GM12878 (cell line): ENCODE results near the gene KCNQ1. TPM values are rescaled to one million over a fixed set of nuclear protein-coding genes. Genes with fewer than 3 reads are reported as not detected.

Experiments used
- ATAC-seq: fragments of 200-7000 bp; cut with Tn5 transposase; 3 replicates; pipeline ENCODE4 v1.9.1; 2020; ENCODE audit warnings: mild to moderate bottlenecking, moderate library complexity
- BruUV-seq: library from RNA; stranded (reverse); fragments of 400-500 nt; replicated peaks from 2 replicates; lab custom pipeline; 2021; lab: Mats Ljungman, UMichigan
- CTCF ChIA-PET: fragments of 300-600 bp; sonication (Branson Sonifier 250); formaldehyde crosslinking; extraction: SDS; loops from one replicate; lab custom pipeline; 2021; ENCODE audit warnings: inconsistent platforms; lab: Yijun Ruan, JAX
- POLR2A ChIA-PET: fragments of 350-600 bp; formaldehyde crosslinking; extraction: SDS; loops from one replicate; lab custom pipeline; 2021; ENCODE audit warnings: inconsistent platforms; lab: Charles Lee
- RAD21 ChIA-PET: fragments of 300-600 bp; sonication (Branson Sonifier 250); formaldehyde crosslinking; loops from one replicate; lab custom pipeline; 2023; ENCODE audit warnings: antibody characterized with exemption; ENCODE audit not compliant: unreplicated experiment; lab: Charles Lee
- SMC1A ChIA-PET: fragments of 300-600 bp; sonication (Branson Sonifier 250); formaldehyde crosslinking; loops from one replicate; lab custom pipeline; 2023; ENCODE audit not compliant: unreplicated experiment, uncharacterized antibody; lab: Charles Lee
- DNase-seq: peaks from one replicate; pipeline ENCODE4 v3.0.0-alpha.2; 2011; ENCODE audit warnings: low read depth, low spot score
- FAIRE-seq: peaks from 3 replicates; lab custom pipeline; 2011; peaks lifted over from hg19 to GRCh38; lab: Jason Lieb, UNC
- H2AFZ ChIP-seq: 2 replicates; pipeline ENCODE4 v1.6.0; 2011; ENCODE audit warnings: low read depth, low read length, control low read depth; ENCODE audit not compliant: control insufficient read depth
- H3K27ac ChIP-seq: 2 replicates; pipeline ENCODE4 v1.5.1; 2011; ENCODE audit warnings: control low read depth; ENCODE audit not compliant: control insufficient read depth, insufficient read depth
- H3K27me3 ChIP-seq, 2 experiments: replicated peaks in 1 of 2; 2 replicates each; pipeline versions ENCODE4 v1.6.0 to v1.6.1; 2011; ENCODE audit warnings: low read length in 1 of 2; ENCODE audit not compliant: control insufficient read depth in 2 of 2, insufficient read depth in 2 of 2
- H3K36me3 ChIP-seq, 2 experiments: 2 replicates each; pipeline ENCODE4 v1.5.1; 2011; ENCODE audit warnings: low read length in 1 of 2; ENCODE audit not compliant: control insufficient read depth in 2 of 2, insufficient read depth in 2 of 2
- H3K4me1 ChIP-seq: 2 replicates; pipeline ENCODE4 v1.6.1; 2011; ENCODE audit warnings: mild to moderate bottlenecking, low read length, moderate library complexity, mixed read lengths; ENCODE audit not compliant: control insufficient read depth, insufficient read depth
- H3K4me2 ChIP-seq: 2 replicates; pipeline ENCODE4 v1.6.0; 2011; ENCODE audit warnings: control low read depth; ENCODE audit not compliant: control insufficient read depth, insufficient read depth
- H3K4me3 ChIP-seq: fragments of 200-600 bp; sonication (generic); 2 replicates; pipeline ENCODE4 v1.5.1; 2016
- H3K79me2 ChIP-seq: 2 replicates; pipeline ENCODE4 v1.6.0; 2011; ENCODE audit warnings: low read length; ENCODE audit not compliant: control insufficient read depth, insufficient read depth
- H3K9ac ChIP-seq: 2 replicates; pipeline ENCODE4 v1.8.0; 2011; ENCODE audit warnings: low read length, control low read depth, mixed read lengths; ENCODE audit not compliant: control insufficient read depth, insufficient read depth
- H3K9me3 ChIP-seq: replicated peaks from 3 replicates; pipeline ENCODE4 v1.5.1; 2011; ENCODE audit warnings: mild to moderate bottlenecking, low read length; ENCODE audit not compliant: control insufficient read depth, insufficient read depth
- H4K20me1 ChIP-seq: 2 replicates; pipeline ENCODE4 v1.6.0; 2011; ENCODE audit not compliant: control insufficient read depth, insufficient read depth
- ZNF24 ChIP-seq: fragments of 450-650 bp; IDR thresholded peaks from 2 replicates; pipeline ENCODE4 v1.6.1; 2017; ENCODE audit warnings: antibody characterized with exemption, mild to moderate bottlenecking
- ZNF384 ChIP-seq: IDR thresholded peaks from 2 replicates; pipeline ENCODE4 v1.6.1; 2012; ENCODE audit warnings: low read depth, mild to moderate bottlenecking, low read length, improper control_type of control experiment, borderline replicate concordance
- WGBS: methylation state at CpG from one replicate; pipeline ENCODE4 v1.1.6; 2016; ENCODE audit warnings: low lambda C conversion rate; ENCODE audit not compliant: insufficient replicate concordance, insufficient coverage; ENCODE audit errors: missing lambda C conversion rate; 5-methylcytosine and 5-hydroxymethylcytosine counted together
- in situ Hi-C: fragments of 300-500 bp; cut with MboI; formaldehyde crosslinking; loops from 9 replicates; pipeline ENCODE4 v1.14.3; 2018; ENCODE audit warnings: mixed read lengths
- intact Hi-C: fragments of 100-400 bp; cut with micrococcal nuclease; formaldehyde crosslinking; loops from one replicate; pipeline ENCODE4 v1.14.2; 2022; ENCODE audit not compliant: unreplicated experiment
- polyA plus RNA-seq, 11 experiments: library from polyadenylated mRNA; depleted of rRNA in 4 of 11; unstranded in 6 of 11; stranded (reverse) in 5 of 11; fragments of >200 nt; fragmentation: Nextera tagmentation in 4 of 11; fragmentation: Illumina TruSeq in 1 of 11; extraction: Ambion mirVana in 4 of 11; extraction: Trizol in 1 of 11; gene quantifications; 1 replicate in 1 of 11; 2 replicates in 10 of 11; pipeline versions ENCODE4 v1.2.1 to v1.2.3, GENCODE V29; 2011 to 2016; ENCODE audit warnings: inconsistent platforms in 2 of 11, missing spikeins in 2 of 11, low read depth in 1 of 11
- total RNA-seq, 4 experiments: library from RNA; depleted of rRNA in 3 of 4; stranded (reverse); fragments of >200 nt in 3 of 4; fragmentation: Illumina TruSeq in 1 of 4; extraction: Trizol in 1 of 4; gene quantifications; 2 replicates each; pipeline versions ENCODE4 v1.2.1 to v1.2.3, GENCODE V29; 2013 to 2021
- TF ChIP-seq, protein P1 (sequence below): fragments of 450-650 bp; IDR thresholded peaks from 2 replicates; pipeline ENCODE4 v1.6.1; 2017; ENCODE audit warnings: mild to moderate bottlenecking, moderate library complexity
- TF ChIP-seq, protein P2 (sequence below): fragments of 450-650 bp; IDR thresholded peaks from 2 replicates; pipeline ENCODE4 v1.6.1; 2016; ENCODE audit warnings: mild to moderate bottlenecking, moderate library complexity, borderline replicate concordance

The KCNQ1 gene
- total and polyA plus RNA-seq, 10 of the 15 experiments (the other 5 are each of a cell fraction or from before 2014, with no cell fraction given), result 0.03 to 0.15 (median 0.12) TPM; not detected in 7

DNA sequence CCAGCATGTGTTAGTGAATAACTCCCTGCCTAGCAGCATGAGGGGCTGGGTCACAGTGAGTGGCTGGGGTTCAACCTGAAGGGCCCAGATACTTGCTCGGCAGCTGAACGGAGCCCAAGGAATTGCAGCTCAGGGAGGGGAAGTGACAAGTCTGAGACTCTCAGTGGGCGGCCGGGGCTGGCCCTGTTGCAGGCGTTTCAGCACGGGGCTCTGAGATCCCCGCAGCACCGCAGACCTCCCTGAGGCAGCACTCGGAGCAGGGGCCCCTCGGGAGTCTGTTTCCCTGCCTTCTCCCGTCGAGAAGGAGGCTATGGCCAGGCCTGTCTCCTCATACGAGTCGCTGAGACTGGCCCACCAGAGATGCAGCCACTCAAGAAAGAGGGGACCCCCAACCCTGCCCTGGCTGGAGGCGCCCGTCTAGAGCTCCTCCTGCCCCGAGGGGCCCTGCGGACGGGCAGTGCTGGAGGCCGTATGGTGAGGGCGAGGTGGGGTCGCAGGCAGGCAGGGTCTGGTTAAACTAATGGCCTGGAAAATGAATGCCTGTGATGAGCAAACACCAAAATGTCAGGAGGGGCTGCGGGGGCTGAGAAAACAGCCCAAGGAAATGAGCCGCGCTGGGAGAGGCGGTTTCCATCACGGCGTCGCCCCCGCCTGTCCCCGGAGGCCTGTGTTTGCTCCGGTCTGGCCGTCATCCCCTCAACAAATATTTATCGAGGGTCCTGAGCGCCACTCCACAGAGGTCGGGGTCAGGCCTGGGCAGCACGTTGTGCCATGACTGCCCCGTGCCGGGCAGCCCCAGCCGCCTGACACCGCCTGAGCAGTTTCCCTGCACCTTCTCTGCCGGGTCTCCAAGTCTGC, 35.0 kb upstream of the KCNQ1 start:
- ATAC-seq (no peak), FAIRE-seq (no peak), DNase-seq (no peak)
- ChIA-PET RAD21 (interaction anchor here (1.3 kb wide), 1 partner anchor 105 kb away, joined by 3 read pairs; no protein-coding TSS in a partner anchor), SMC1A (no interaction called here), CTCF (interaction anchor here (1.8 kb wide), 1 partner anchor 10 kb away, joined by 6 read pairs; no protein-coding TSS in a partner anchor), POLR2A (no interaction called here)
- BruUV-seq, result no TSS peak
- intact Hi-C loops (no loop called here), in situ Hi-C loops (no loop called here)
- H2AFZ ChIP-seq, result no peak overlapping the region
- H3K4me2 ChIP-seq, result no peak overlapping the region
- WGBS, result 45% methylated on average over 40 of the region's 42 CpGs
- H3K27ac ChIP-seq, result no peak overlapping the region
- H4K20me1 ChIP-seq, result no peaks in the 10 kb centered on the region
- H3K36me3 ChIP-seq, result no peaks in the 10 kb centered on the region
- no peaks in the 10 kb centered on the region for H3K79me2 ChIP-seq
- no peak overlapping the region for H3K4me3 ChIP-seq
- no peak overlapping the region for H3K9ac ChIP-seq
- TF ChIP-seq, protein P1, sequence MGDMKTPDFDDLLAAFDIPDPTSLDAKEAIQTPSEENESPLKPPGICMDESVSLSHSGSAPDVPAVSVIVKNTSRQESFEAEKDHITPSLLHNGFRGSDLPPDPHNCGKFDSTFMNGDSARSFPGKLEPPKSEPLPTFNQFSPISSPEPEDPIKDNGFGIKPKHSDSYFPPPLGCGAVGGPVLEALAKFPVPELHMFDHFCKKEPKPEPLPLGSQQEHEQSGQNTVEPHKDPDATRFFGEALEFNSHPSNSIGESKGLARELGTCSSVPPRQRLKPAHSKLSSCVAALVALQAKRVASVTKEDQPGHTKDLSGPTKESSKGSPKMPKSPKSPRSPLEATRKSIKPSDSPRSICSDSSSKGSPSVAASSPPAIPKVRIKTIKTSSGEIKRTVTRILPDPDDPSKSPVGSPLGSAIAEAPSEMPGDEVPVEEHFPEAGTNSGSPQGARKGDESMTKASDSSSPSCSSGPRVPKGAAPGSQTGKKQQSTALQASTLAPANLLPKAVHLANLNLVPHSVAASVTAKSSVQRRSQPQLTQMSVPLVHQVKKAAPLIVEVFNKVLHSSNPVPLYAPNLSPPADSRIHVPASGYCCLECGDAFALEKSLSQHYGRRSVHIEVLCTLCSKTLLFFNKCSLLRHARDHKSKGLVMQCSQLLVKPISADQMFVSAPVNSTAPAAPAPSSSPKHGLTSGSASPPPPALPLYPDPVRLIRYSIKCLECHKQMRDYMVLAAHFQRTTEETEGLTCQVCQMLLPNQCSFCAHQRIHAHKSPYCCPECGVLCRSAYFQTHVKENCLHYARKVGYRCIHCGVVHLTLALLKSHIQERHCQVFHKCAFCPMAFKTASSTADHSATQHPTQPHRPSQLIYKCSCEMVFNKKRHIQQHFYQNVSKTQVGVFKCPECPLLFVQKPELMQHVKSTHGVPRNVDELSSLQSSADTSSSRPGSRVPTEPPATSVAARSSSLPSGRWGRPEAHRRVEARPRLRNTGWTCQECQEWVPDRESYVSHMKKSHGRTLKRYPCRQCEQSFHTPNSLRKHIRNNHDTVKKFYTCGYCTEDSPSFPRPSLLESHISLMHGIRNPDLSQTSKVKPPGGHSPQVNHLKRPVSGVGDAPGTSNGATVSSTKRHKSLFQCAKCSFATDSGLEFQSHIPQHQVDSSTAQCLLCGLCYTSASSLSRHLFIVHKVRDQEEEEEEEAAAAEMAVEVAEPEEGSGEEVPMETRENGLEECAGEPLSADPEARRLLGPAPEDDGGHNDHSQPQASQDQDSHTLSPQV, result no peak
- TF ChIP-seq ZNF24 (no peak), ZNF384 (no peak)
- TF ChIP-seq, protein P2, sequence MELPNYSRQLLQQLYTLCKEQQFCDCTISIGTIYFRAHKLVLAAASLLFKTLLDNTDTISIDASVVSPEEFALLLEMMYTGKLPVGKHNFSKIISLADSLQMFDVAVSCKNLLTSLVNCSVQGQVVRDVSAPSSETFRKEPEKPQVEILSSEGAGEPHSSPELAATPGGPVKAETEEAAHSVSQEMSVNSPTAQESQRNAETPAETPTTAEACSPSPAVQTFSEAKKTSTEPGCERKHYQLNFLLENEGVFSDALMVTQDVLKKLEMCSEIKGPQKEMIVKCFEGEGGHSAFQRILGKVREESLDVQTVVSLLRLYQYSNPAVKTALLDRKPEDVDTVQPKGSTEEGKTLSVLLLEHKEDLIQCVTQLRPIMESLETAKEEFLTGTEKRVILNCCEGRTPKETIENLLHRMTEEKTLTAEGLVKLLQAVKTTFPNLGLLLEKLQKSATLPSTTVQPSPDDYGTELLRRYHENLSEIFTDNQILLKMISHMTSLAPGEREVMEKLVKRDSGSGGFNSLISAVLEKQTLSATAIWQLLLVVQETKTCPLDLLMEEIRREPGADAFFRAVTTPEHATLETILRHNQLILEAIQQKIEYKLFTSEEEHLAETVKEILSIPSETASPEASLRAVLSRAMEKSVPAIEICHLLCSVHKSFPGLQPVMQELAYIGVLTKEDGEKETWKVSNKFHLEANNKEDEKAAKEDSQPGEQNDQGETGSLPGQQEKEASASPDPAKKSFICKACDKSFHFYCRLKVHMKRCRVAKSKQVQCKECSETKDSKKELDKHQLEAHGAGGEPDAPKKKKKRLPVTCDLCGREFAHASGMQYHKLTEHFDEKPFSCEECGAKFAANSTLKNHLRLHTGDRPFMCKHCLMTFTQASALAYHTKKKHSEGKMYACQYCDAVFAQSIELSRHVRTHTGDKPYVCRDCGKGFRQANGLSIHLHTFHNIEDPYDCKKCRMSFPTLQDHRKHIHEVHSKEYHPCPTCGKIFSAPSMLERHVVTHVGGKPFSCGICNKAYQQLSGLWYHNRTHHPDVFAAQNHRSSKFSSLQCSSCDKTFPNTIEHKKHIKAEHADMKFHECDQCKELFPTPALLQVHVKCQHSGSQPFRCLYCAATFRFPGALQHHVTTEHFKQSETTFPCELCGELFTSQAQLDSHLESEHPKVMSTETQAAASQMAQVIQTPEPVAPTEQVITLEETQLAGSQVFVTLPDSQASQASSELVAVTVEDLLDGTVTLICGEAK, result no peak
- H3K4me1 ChIP-seq, result no peaks in the 10 kb centered on the region
- no peaks in the 10 kb centered on the region for H3K9me3 ChIP-seq
- no peaks in the 10 kb centered on the region for H3K27me3 ChIP-seq
